GM23338 (cell line): ENCODE data around the gene STK4.

ENCODE experiments used
- CREB1 ChIP-seq: fragments of 250-450 bp; sonication (Bioruptor Pico); IDR thresholded peaks from 2 replicates; pipeline ENCODE4 v1.5.0; 2020; ENCODE audit warnings: low read depth, mild to moderate bottlenecking, moderate library complexity
- CTCF ChIP-seq, 2 experiments: fragments of 200-600 bp in 1 of 2; sonication (generic) in 1 of 2; conservative IDR thresholded peaks; 2 replicates each; pipeline versions ENCODE4 v1.5.1 to v1.6.1; 2016 to 2017; ENCODE audit warnings: antibody characterized with exemption in 2 of 2, low read depth in 2 of 2, mild to moderate bottlenecking in 2 of 2, moderate library complexity in 1 of 2
- ETS1 ChIP-seq: IDR thresholded peaks from 2 replicates; pipeline ENCODE4 v1.6.1; 2016; ENCODE audit warnings: antibody characterized with exemption
- EZH2 ChIP-seq: fragments of 200-600 bp; sonication (generic); IDR thresholded peaks from one replicate; pipeline ENCODE4 v1.8.0; 2017; ENCODE audit warnings: antibody characterized with exemption, mild to moderate bottlenecking, low read depth; ENCODE audit not compliant: unreplicated experiment
- EZH2phosphoT487 ChIP-seq: fragments of 200-600 bp; sonication (generic); IDR thresholded peaks from one replicate; pipeline ENCODE4 v1.8.1; 2018; ENCODE audit warnings: antibody characterized with exemption; ENCODE audit not compliant: unreplicated experiment
- JUNB ChIP-seq: IDR thresholded peaks from one replicate; pipeline ENCODE4 v1.6.1; 2016; ENCODE audit warnings: antibody characterized with exemption; ENCODE audit not compliant: unreplicated experiment
- NANOG ChIP-seq: IDR thresholded peaks from 2 replicates; pipeline ENCODE4 v1.6.1; 2016; ENCODE audit warnings: antibody characterized with exemption, borderline replicate concordance
- POLR2AphosphoS5 ChIP-seq: IDR thresholded peaks from 2 replicates; pipeline ENCODE4 v1.6.1; 2016; ENCODE audit warnings: antibody characterized with exemption, low read depth
- REST ChIP-seq: IDR thresholded peaks from one replicate; pipeline ENCODE4 v1.6.1; 2018; ENCODE audit warnings: antibody characterized with exemption; ENCODE audit not compliant: unreplicated experiment
- STAT1 ChIP-seq: IDR thresholded peaks from one replicate; pipeline ENCODE4 v1.6.1; 2016; ENCODE audit warnings: antibody characterized with exemption; ENCODE audit not compliant: unreplicated experiment
- ZNF114 ChIP-seq: fragments of 250-450 bp; sonication (Bioruptor Pico); IDR thresholded peaks from 2 replicates; pipeline ENCODE4 v1.5.0; 2020; ENCODE audit warnings: mild to moderate bottlenecking, moderate library complexity
- ZNF331 ChIP-seq: fragments of 250-450 bp; sonication (Bioruptor Pico); IDR thresholded peaks from 2 replicates; pipeline ENCODE4 v1.5.0; 2020; ENCODE audit warnings: low read depth, mild to moderate bottlenecking, moderate library complexity
- ZNF462 ChIP-seq: fragments of 250-450 bp; sonication (Bioruptor Pico); IDR thresholded peaks from 2 replicates; pipeline ENCODE4 v1.5.0; 2020; ENCODE audit warnings: mild to moderate bottlenecking, moderate library complexity

GRCh38 chr20:45096781-45097180 lies 130.5 kb downstream of the STK4 start:
- TF ChIP-seq REST (no peak), CTCF (conservative IDR thresholded peaks at IDR 0.05; ENCODE audit: low read depth in 2 of 2) (no peak), EZH2phosphoT487 (no peak), POLR2AphosphoS5 (no peak), NANOG (no peak), JUNB (no peak), EZH2 (no peak), ZNF331 (CRISPR knock-in tag) (no peak), CREB1 (CRISPR knock-in tag) (no peak), ZNF462 (CRISPR knock-in tag) (no peak), ZNF114 (no peak), STAT1 (no peak), ETS1 (no peak)
